Ovary (tissue), 3 donors: Measurements from ENCODE around the gene DCN.

ENCODE experiments used
- EP300 ChIP-seq: sonication (generic); formaldehyde crosslinking; IDR thresholded peaks from one replicate; pipeline ENCODE4 v1.6.1; 2017; ENCODE audit warnings: antibody characterized with exemption
- POLR2A ChIP-seq: fragments of 450-650 bp; IDR thresholded peaks from one replicate; pipeline ENCODE4 v1.6.1; 2017; ENCODE audit warnings: antibody characterized with exemption, mild to moderate bottlenecking, moderate library complexity
- TF ChIP-seq, protein P1 (sequence below), 3 donors: fragments of 450-650 bp in 2 of 3; fragments of 200-600 bp in 1 of 3; IDR thresholded peaks; one replicate each; pipeline versions ENCODE4 v1.5.1 to v1.8.0; 2016 to 2022; ENCODE audit warnings: antibody characterized with exemption in 3 of 3, mild to moderate bottlenecking in 1 of 3
- donor health status: DM: no; HTN: no; CAD: no.

- TF ChIP-seq POLR2A: no peak
- TF ChIP-seq, protein P1, sequence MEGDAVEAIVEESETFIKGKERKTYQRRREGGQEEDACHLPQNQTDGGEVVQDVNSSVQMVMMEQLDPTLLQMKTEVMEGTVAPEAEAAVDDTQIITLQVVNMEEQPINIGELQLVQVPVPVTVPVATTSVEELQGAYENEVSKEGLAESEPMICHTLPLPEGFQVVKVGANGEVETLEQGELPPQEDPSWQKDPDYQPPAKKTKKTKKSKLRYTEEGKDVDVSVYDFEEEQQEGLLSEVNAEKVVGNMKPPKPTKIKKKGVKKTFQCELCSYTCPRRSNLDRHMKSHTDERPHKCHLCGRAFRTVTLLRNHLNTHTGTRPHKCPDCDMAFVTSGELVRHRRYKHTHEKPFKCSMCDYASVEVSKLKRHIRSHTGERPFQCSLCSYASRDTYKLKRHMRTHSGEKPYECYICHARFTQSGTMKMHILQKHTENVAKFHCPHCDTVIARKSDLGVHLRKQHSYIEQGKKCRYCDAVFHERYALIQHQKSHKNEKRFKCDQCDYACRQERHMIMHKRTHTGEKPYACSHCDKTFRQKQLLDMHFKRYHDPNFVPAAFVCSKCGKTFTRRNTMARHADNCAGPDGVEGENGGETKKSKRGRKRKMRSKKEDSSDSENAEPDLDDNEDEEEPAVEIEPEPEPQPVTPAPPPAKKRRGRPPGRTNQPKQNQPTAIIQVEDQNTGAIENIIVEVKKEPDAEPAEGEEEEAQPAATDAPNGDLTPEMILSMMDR (IDR thresholded peaks at IDR 0.05): no peak
- TF ChIP-seq EP300: no peak
Observed at GRCh38 chr12:91215940-91216454, 33.4 kb upstream of the DCN start.
